GM19025 (cell line): ENCODE results near the gene CKS1B.

Experiments used
- ATAC-seq: cut with Tn5 transposase; IDR thresholded peaks from one replicate; pipeline ENCODE4 v1.9.1; 2021; ENCODE audit warnings: mild to moderate bottlenecking, low read depth, moderate library complexity; ENCODE audit not compliant: unreplicated experiment

Gene CKS1B

GRCh38 chr1:155011004-155011416 lies 36.5 kb downstream of the CKS1B start:
- ATAC-seq, result no peak

GRCh38 chr1:155011437-155012025 lies 37.0 kb downstream of the CKS1B start:
- no peak for ATAC-seq

GRCh38 chr1:155012026-155012546 lies 37.6 kb downstream of the CKS1B start:
- ATAC-seq, result no peak

GRCh38 chr1:155012776-155013602 lies 38.5 kb downstream of the CKS1B start:
- ATAC-seq, result no peak

- ATAC-seq, result no peak
These were observed 39.2 kb downstream of the CKS1B start for GRCh38 chr1:155013632-155014031.

- ATAC-seq, result no peak
These were observed 40.4 kb downstream of the CKS1B start for GRCh38 chr1:155014709-155015508.

GRCh38 chr1:155015527-155016230 lies 41.2 kb downstream of the CKS1B start:
- ATAC-seq, result no peak

- no peak for ATAC-seq
These were observed 41.9 kb downstream of the CKS1B start for GRCh38 chr1:155016231-155016831.

- ATAC-seq, result peak; percentile 74
These were observed 42.8 kb downstream of the CKS1B start for GRCh38 chr1:155017041-155017945.

GRCh38 chr1:155017946-155018316 lies 43.5 kb downstream of the CKS1B start:
- no peak for ATAC-seq

- ATAC-seq, result no peak
These were observed 44.3 kb downstream of the CKS1B start for GRCh38 chr1:155018617-155019348.

GRCh38 chr1:155019377-155020245 lies 45.1 kb downstream of the CKS1B start:
- ATAC-seq, result no peak

GRCh38 chr1:155022136-155022926 lies 47.9 kb downstream of the CKS1B start:
- no peak for ATAC-seq

GRCh38 chr1:155022927-155023236 lies 48.4 kb downstream of the CKS1B start:
- ATAC-seq, result no peak

GRCh38 chr1:155023627-155024026 lies 49.1 kb downstream of the CKS1B start:
- no peak for ATAC-seq

- no peak for ATAC-seq
These were observed 49.8 kb downstream of the CKS1B start for GRCh38 chr1:155024315-155024714.

- no peak for ATAC-seq
These were observed 51.7 kb downstream of the CKS1B start for GRCh38 chr1:155026154-155026553.
